ENCODE results near the gene RASSF10. TPM values are rescaled to one million over a fixed set of nuclear protein-coding genes. Genes with fewer than 3 reads are reported as not detected.

Gene RASSF10
- total RNA-seq, 1 donor from 2014 or later = 6.4 TPM

DNA sequence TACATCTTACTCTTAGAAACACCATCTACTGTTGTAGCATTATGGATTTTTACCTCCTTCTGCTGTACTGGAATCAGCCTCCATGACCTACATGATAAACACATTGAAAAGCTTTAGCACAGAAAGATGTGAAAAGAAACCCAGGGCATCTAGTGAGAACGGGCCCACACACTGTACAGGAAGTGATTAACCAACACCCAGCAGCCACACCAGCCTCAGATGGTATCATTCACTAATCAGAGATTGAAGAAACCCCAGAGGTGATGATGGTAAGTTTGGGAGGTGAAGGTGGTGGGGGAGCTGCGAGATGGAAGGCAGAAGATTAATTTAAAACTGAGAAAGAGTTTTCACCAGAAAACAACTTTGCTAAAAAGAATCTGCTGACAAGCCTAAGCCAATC lies 46.1 kb downstream of the RASSF10 start:
- Mint-ChIP-seq H3K4me1 (peaks cover 6% of the 10 kb centered on the region), H3K9me3 (peaks cover under 1% of the 10 kb centered on the region), H3K27me3 (ENCODE audit: low read depth) (no peaks in the 10 kb centered on the region), H3K36me3 (ENCODE audit: low read depth) (no peaks in the 10 kb centered on the region), H3K4me3 (no peak overlapping the region), H3K27ac (ENCODE audit: unreplicated experiment) (no peak overlapping the region)
- no peak for DNase-seq (ENCODE audit: low read depth, low spot score)
- TF ChIP-seq, protein P1, sequence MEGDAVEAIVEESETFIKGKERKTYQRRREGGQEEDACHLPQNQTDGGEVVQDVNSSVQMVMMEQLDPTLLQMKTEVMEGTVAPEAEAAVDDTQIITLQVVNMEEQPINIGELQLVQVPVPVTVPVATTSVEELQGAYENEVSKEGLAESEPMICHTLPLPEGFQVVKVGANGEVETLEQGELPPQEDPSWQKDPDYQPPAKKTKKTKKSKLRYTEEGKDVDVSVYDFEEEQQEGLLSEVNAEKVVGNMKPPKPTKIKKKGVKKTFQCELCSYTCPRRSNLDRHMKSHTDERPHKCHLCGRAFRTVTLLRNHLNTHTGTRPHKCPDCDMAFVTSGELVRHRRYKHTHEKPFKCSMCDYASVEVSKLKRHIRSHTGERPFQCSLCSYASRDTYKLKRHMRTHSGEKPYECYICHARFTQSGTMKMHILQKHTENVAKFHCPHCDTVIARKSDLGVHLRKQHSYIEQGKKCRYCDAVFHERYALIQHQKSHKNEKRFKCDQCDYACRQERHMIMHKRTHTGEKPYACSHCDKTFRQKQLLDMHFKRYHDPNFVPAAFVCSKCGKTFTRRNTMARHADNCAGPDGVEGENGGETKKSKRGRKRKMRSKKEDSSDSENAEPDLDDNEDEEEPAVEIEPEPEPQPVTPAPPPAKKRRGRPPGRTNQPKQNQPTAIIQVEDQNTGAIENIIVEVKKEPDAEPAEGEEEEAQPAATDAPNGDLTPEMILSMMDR (conservative IDR thresholded peaks at IDR 0.05) = no peak

DNA sequence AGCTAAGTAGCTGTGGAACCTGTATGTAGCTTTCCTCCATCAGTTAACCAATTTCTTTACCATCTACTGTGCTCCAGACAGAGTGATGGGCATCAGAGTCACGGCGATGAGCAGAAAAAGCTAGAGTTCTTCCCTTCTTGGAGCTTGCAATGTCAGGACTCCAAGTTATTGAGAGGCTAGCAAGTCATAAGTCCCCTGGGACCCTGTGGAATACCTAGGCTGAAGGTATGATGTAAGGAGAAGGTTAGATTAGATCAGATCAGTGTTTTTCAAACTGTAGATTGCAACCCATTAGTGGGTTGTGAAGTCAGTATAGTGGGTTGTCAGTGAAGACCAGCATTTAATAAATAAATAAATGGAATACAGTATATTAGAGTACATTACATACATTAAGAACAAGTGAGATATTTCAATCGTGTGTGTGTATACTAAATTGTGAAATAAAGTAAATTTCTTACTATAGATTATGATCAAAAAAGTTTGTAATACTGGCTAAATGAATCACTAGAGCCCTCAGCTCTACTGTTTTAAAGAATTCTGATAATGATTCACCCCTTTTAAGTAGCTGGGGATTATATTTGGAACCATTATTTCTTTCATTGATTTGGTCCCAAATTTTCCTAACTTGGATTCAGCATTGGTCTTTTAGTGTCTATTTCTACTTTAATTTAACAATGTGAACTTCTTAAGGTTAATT lies 52.3 kb downstream of the RASSF10 start:
- TF ChIP-seq, protein P1 (conservative IDR thresholded peaks at IDR 0.05) = no peak
- H3K27ac Mint-ChIP-seq (ENCODE audit: unreplicated experiment) = no peak overlapping the region
- no peak for DNase-seq (ENCODE audit: low read depth, low spot score)
- no peaks in the 10 kb centered on the region for H3K36me3 Mint-ChIP-seq (ENCODE audit: low read depth)
- no peaks in the 10 kb centered on the region for H3K27me3 Mint-ChIP-seq (ENCODE audit: low read depth)
- no peaks in the 10 kb centered on the region for H3K4me1 Mint-ChIP-seq
- no peak overlapping the region for H3K4me3 Mint-ChIP-seq
- peaks cover 5% of the 10 kb centered on the region for H3K9me3 Mint-ChIP-seq

All from neural crest cell (in vitro differentiated cells).